Measurements from ENCODE around the gene MRPL11.

Gene MRPL11

DNA sequence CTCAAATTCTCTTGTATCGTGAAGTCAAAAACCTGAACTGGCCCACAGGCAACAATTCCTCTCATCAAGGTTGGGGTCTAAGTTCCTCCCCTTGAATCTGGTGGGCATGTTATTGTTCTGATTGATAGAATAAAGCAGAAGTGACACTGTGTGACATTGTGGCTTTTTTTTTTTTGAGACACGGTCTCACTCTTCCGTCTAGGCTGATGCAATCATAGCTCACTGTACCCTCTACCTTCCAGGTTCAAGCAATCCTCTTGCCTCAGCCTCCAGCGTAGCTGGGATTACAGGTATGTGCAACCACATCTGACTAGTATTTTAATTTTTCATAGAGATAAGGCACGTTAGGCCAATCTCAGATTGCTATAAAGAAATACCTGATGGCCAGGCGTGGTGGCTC, 19.2 kb upstream of the MRPL11 start:
- no peak overlapping the region for H3K4me2 ChIP-seq (ENCODE audit: low read length)
- no peaks in the 10 kb centered on the region for H3K36me3 ChIP-seq (ENCODE audit: insufficient read depth, low read length)
- H2AFZ ChIP-seq (ENCODE audit: low read length), result no peak overlapping the region
- H3K4me1 ChIP-seq (ENCODE audit: insufficient read depth, low read length, severe bottlenecking), result peaks cover 11% of the 10 kb centered on the region
- H3K9me2 ChIP-seq (ENCODE audit: low read depth, low read length), result no peaks in the 10 kb centered on the region
- no peaks in the 10 kb centered on the region for H3K27me3 ChIP-seq (ENCODE audit: insufficient read depth, low read length)
- H3K4me3 ChIP-seq (ENCODE audit: low read depth, low read length, poor library complexity, severe bottlenecking), result no peak overlapping the region
- peaks cover 5% of the 10 kb centered on the region for H3K9me3 ChIP-seq (ENCODE audit: low read length)
- H4K20me1 ChIP-seq (ENCODE audit: insufficient read depth, low read length), result no peaks in the 10 kb centered on the region
- no peak for TF ChIP-seq EZH2 (IDR thresholded peaks at IDR 0.05; ENCODE audit: borderline replicate concordance, low read length)
- no peak overlapping the region for H3K9ac ChIP-seq (ENCODE audit: low read length)
- H3K79me2 ChIP-seq (ENCODE audit: insufficient read depth, low read length), result no peaks in the 10 kb centered on the region
- no peaks in the 10 kb centered on the region for H3F3A ChIP-seq (ENCODE audit: insufficient read depth, low read length)
- no peak overlapping the region for H3K27ac ChIP-seq (ENCODE audit: low read depth, low read length, poor library complexity, severe bottlenecking)

DNA sequence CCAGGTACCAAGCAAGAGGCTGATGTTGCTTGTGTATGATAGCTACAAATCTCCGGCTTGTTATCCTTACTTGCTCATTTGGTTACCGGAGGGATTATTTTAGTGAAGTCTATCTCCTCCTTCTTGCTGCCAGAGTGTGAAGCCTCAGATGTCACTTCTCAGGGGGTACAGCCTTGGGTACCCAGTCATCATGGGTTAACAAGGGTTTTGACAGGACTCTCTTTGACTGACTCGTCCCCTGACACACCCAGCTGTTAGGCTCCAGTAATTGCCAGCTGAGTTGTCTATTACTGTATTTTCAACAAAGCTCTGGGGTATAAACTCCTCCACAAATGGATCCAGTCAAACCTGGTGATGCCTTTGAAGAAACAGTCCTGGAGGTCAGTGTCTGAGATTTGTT, 16.2 kb upstream of the MRPL11 start:
- H3K79me2 ChIP-seq (ENCODE audit: insufficient read depth, low read length), result no peaks in the 10 kb centered on the region
- no peak overlapping the region for H3K9ac ChIP-seq (ENCODE audit: low read length)
- TF ChIP-seq, protein P1, sequence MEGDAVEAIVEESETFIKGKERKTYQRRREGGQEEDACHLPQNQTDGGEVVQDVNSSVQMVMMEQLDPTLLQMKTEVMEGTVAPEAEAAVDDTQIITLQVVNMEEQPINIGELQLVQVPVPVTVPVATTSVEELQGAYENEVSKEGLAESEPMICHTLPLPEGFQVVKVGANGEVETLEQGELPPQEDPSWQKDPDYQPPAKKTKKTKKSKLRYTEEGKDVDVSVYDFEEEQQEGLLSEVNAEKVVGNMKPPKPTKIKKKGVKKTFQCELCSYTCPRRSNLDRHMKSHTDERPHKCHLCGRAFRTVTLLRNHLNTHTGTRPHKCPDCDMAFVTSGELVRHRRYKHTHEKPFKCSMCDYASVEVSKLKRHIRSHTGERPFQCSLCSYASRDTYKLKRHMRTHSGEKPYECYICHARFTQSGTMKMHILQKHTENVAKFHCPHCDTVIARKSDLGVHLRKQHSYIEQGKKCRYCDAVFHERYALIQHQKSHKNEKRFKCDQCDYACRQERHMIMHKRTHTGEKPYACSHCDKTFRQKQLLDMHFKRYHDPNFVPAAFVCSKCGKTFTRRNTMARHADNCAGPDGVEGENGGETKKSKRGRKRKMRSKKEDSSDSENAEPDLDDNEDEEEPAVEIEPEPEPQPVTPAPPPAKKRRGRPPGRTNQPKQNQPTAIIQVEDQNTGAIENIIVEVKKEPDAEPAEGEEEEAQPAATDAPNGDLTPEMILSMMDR (IDR thresholded peaks at IDR 0.05; ENCODE audit: low read length), result no peak
- H3K9me3 ChIP-seq (ENCODE audit: low read length), result no peaks in the 10 kb centered on the region
- no peak overlapping the region for H3K4me2 ChIP-seq (ENCODE audit: low read length)
- H3K4me3 ChIP-seq (ENCODE audit: low read depth, low read length, poor library complexity, severe bottlenecking), result no peak overlapping the region
- no peaks in the 10 kb centered on the region for H3K36me3 ChIP-seq (ENCODE audit: insufficient read depth, low read length)
- H3K27ac ChIP-seq (ENCODE audit: low read depth, low read length, poor library complexity, severe bottlenecking), result no peak overlapping the region
- peaks cover 11% of the 10 kb centered on the region for H3K4me1 ChIP-seq (ENCODE audit: insufficient read depth, low read length, severe bottlenecking)
- no peaks in the 10 kb centered on the region for H3K9me2 ChIP-seq (ENCODE audit: low read depth, low read length)
- H4K20me1 ChIP-seq (ENCODE audit: insufficient read depth, low read length), result no peaks in the 10 kb centered on the region
- H3K27me3 ChIP-seq (ENCODE audit: insufficient read depth, low read length), result peaks cover 8% of the 10 kb centered on the region; the same call in 1 of the 2 replicates
- H2AFZ ChIP-seq (ENCODE audit: low read length), result no peak overlapping the region
- no peaks in the 10 kb centered on the region for H3F3A ChIP-seq (ENCODE audit: insufficient read depth, low read length)

DNA sequence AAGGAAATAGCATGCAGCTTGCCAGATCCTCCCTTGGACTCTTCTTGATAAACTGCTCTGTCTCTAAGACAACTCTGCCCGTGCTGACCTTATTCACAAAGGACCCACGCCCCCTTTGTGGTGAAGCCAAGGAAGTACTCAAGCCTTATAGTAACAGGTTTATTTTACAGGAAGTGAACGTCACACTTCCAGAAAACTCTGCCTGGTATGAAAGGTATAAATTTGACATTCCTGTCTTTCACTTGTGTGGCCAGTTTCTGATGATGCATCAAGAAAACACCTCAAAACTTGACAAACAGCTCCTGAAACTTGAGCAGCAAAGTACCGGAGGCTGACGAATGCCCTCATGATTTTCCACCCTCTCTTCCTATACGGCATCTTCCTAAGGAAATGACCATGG, 15.6 kb upstream of the MRPL11 start:
- H3K4me3 ChIP-seq (ENCODE audit: low read depth, low read length, poor library complexity, severe bottlenecking), result no peak overlapping the region
- no peak overlapping the region for H3K4me2 ChIP-seq (ENCODE audit: low read length)
- H2AFZ ChIP-seq (ENCODE audit: low read length), result no peak overlapping the region
- no peak for TF ChIP-seq EZH2 (IDR thresholded peaks at IDR 0.05; ENCODE audit: borderline replicate concordance, low read length)
- TF ChIP-seq, protein P1 (IDR thresholded peaks at IDR 0.05; ENCODE audit: low read length), result no peak
- H3K9me2 ChIP-seq (ENCODE audit: low read depth, low read length), result no peaks in the 10 kb centered on the region
- no peaks in the 10 kb centered on the region for H3K36me3 ChIP-seq (ENCODE audit: insufficient read depth, low read length)
- peaks cover 8% of the 10 kb centered on the region for H3K4me1 ChIP-seq (ENCODE audit: insufficient read depth, low read length, severe bottlenecking)
- no peaks in the 10 kb centered on the region for H3K79me2 ChIP-seq (ENCODE audit: insufficient read depth, low read length)
- no peaks in the 10 kb centered on the region for H4K20me1 ChIP-seq (ENCODE audit: insufficient read depth, low read length)
- no peak overlapping the region for H3K9ac ChIP-seq (ENCODE audit: low read length)
- H3K27me3 ChIP-seq (ENCODE audit: insufficient read depth, low read length), result peaks cover 8% of the 10 kb centered on the region; the same call in 1 of the 2 replicates
- H3F3A ChIP-seq (ENCODE audit: insufficient read depth, low read length), result no peaks in the 10 kb centered on the region
- H3K27ac ChIP-seq (ENCODE audit: low read depth, low read length, poor library complexity, severe bottlenecking), result no peak overlapping the region
- no peaks in the 10 kb centered on the region for H3K9me3 ChIP-seq (ENCODE audit: low read length)

DNA sequence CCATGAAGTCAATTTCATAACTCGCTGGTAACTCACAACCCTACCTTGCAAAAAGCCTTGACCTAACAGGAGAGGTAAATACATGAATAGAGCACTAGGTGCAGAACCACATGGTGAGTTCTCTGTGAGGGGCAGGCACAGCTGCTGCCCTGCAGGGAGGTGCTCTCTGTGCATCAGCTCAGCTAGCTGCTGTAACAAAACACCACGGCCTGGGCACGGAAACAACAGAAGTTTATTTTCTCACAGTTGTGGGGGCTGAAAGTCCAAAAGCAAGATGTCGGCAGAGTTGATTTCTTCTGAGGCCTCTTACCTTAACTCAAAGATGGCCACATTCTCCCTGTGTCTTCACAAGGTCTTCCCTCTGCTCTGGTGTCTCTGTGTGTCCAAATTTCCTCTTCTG, 13.0 kb upstream of the MRPL11 start:
- H3K4me1 ChIP-seq (ENCODE audit: insufficient read depth, low read length, severe bottlenecking), result no peaks in the 10 kb centered on the region
- no peaks in the 10 kb centered on the region for H3K9me3 ChIP-seq (ENCODE audit: low read length)
- H3K4me3 ChIP-seq (ENCODE audit: low read depth, low read length, poor library complexity, severe bottlenecking), result no peak overlapping the region
- H3K9me2 ChIP-seq (ENCODE audit: low read depth, low read length), result no peaks in the 10 kb centered on the region
- H2AFZ ChIP-seq (ENCODE audit: low read length), result no peak overlapping the region
- H3K36me3 ChIP-seq (ENCODE audit: insufficient read depth, low read length), result no peaks in the 10 kb centered on the region
- H3K4me2 ChIP-seq (ENCODE audit: low read length), result no peak overlapping the region
- H3F3A ChIP-seq (ENCODE audit: insufficient read depth, low read length), result no peaks in the 10 kb centered on the region
- H4K20me1 ChIP-seq (ENCODE audit: insufficient read depth, low read length), result no peaks in the 10 kb centered on the region
- no peak overlapping the region for H3K27ac ChIP-seq (ENCODE audit: low read depth, low read length, poor library complexity, severe bottlenecking)
- TF ChIP-seq, protein P1 (IDR thresholded peaks at IDR 0.05; ENCODE audit: low read length), result no peak
- no peak for TF ChIP-seq EZH2 (IDR thresholded peaks at IDR 0.05; ENCODE audit: borderline replicate concordance, low read length)
- H3K27me3 ChIP-seq (ENCODE audit: insufficient read depth, low read length), result peaks cover 8% of the 10 kb centered on the region; the same call in 1 of the 2 replicates
- H3K9ac ChIP-seq (ENCODE audit: low read length), result no peak overlapping the region
- no peaks in the 10 kb centered on the region for H3K79me2 ChIP-seq (ENCODE audit: insufficient read depth, low read length)

Data from OCI-LY1 (cell line).